Cardiac fibroblast (primary cell): ENCODE measurements around the gene LSG1.

ENCODE experiments used
- DNase-seq, 2 donors: peaks; one replicate each; pipeline versions ENCODE4 v3.0.0 to v3.0.0-alpha.2; 2010; ENCODE audit warnings: low read depth in 2 of 2
- H3K4me3 ChIP-seq, 2 donors: replicated peaks in 1 of 2; 1 replicate in 1 of 2; 2 replicates in 1 of 2; pipeline ENCODE4 v1.5.1; 2011; ENCODE audit warnings: low read depth in 2 of 2, low read length in 2 of 2, mild to moderate bottlenecking in 2 of 2, moderate library complexity in 1 of 2
- TF ChIP-seq, protein P1 (sequence below): IDR thresholded peaks from one replicate; pipeline ENCODE4 v1.5.1; 2011; ENCODE audit warnings: low read depth, mild to moderate bottlenecking, low read length, inconsistent platforms

Gene LSG1

DNA sequence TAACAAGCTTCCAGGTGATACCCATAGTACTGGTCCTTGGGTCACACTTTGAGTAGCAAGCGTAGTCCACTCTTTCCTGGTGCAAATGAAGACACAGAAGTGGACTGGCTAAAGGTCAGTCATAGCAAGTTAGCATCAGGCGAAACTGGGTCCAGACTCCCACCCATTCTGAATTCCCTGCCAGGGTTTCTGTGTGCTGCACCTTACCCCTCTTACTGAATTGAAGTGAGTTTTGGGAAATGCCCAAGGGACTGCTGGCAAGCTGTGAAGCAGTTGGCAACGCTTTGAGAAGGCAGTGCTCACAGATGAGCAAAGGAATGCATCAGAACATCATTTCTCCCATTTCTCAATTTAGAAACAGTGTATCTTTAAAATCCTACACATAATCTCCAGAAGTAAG is 1.8 kb upstream of the LSG1 start:
- H3K4me3 ChIP-seq, result no peak overlapping the region
- DNase-seq, result peak; percentile 15 to 30
- TF ChIP-seq, protein P1, sequence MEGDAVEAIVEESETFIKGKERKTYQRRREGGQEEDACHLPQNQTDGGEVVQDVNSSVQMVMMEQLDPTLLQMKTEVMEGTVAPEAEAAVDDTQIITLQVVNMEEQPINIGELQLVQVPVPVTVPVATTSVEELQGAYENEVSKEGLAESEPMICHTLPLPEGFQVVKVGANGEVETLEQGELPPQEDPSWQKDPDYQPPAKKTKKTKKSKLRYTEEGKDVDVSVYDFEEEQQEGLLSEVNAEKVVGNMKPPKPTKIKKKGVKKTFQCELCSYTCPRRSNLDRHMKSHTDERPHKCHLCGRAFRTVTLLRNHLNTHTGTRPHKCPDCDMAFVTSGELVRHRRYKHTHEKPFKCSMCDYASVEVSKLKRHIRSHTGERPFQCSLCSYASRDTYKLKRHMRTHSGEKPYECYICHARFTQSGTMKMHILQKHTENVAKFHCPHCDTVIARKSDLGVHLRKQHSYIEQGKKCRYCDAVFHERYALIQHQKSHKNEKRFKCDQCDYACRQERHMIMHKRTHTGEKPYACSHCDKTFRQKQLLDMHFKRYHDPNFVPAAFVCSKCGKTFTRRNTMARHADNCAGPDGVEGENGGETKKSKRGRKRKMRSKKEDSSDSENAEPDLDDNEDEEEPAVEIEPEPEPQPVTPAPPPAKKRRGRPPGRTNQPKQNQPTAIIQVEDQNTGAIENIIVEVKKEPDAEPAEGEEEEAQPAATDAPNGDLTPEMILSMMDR, result no peak

DNA sequence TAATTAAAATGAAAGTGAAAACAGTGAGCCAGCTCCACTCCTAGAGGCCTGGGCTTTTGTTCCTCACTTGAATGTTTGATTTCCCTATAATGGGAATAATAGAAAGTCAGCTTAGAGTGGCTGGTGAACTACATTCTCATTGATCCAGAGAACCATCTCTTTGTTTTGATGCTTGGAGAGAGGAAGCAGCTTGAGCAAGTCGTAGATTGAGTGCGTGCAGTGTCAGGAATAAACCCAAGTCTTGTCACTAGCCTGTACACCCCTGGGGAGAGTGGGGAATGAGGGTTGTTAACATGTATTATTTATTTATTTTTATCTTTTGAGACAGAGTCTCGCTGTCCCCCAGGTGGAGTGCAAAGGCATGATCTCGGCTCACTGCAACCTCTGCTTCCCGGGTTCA is 885 bp upstream of the LSG1 start:
- DNase-seq, result peak; percentile 18 to 35
- H3K4me3 ChIP-seq, result peak overlapping the region; percentile 88 to 97
- TF ChIP-seq, protein P1, result no peak

DNA sequence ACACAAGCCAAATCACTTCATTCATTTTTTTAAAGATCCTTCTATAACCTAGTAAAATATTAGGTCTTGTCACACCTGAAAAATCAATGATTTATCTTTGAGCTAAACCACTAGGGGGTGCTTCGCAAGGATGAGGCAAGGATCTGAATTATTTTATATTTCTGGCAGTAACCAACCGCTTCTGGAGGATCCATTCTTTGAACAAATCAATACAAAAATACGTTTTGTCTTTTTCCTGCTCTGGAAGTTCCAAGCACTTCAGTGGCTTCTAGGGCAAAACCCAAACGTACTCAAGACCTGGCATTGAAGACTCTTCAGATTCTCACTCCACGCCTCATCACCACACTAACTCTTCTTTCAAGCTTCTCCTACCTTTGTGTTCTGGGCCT is 486 bp downstream of the LSG1 start:
- peak overlapping the region; percentile 88 to 97 for H3K4me3 ChIP-seq
- TF ChIP-seq, protein P1, result peak; percentile 64
- peak; percentile 54 to 64 for DNase-seq

DNA sequence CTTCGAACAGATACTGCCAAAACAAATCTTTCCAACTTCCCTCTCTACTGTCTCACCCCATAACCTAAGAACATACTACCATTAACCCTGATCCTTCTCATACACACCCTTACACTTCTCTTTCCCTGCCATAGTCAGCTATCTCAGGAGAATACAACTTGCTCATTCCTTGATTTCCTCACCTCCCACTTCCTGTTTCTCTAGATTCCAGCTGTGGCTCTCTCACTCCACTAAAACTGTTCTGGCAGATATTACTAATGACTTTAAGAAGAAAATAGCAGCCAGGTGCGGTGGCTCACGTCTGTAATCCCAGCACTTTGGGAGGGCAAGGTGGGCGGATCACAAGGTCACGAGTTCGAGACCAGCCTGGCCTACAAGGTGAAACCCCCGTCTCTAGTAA is 4.6 kb downstream of the LSG1 start:
- peak; percentile 48 to 63 for DNase-seq
- H3K4me3 ChIP-seq, result no peak overlapping the region
- TF ChIP-seq, protein P1, result no peak

DNA sequence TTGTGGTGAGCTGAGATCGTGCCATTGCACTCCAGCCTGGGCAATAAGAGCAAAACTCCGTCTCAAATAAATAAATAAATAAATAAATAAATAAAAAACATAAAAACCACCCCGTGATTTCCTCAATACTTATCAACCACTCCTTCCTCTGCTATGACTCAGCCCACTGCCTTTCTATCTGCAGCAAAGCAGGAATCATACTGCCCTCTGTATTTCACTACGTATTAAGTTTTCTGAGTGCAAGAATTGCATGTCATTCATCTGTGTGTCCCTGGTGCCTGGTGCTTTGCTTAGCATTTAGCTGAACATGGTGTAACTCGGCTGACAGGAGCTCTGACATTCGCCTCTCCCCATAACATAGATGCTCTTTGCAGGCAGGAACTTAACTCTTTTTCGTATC is 7.1 kb downstream of the LSG1 start:
- TF ChIP-seq, protein P1, result peak; percentile 4
- DNase-seq, result peak; percentile 68 to 84
- no peak overlapping the region for H3K4me3 ChIP-seq

DNA sequence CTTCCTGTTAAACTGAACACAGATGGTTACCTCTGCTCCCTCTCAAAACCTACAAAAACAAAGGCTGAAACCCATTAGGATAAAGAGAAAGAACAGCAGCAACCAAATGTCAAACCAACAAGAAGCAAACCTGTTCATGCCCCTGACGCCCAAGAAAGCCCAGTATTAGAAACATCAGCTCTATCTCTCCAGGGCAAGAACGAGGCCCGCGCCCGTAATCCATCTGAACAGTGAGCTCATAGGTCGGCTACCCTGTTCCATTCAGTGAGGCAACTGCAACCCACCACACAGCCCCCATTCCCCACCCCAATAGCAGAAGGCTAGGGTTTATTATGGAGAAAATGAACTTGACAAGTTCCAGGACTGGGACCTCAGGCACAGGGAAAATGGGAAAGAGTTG is 10.0 kb downstream of the LSG1 start:
- TF ChIP-seq, protein P1, result no peak
- DNase-seq, result no peak
- H3K4me3 ChIP-seq, result no peak overlapping the region

DNA sequence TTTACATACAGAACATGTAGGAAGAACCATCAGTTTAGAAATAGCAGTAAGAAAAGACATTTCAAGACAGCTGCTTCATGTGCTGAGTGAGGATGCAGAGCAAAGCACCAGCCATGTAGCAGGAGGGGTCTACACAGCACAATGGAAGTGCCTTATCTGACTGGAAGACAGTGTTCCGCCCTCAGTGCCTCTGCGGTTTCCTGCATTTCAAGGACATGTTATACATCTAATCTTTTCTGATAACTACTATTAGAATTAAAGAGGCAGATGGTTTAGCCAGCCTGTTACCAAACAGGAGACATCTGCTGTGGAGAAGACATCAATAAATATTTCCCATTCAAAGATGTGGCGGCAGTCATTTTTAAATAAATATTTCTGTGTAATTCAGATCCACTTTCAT is 10.6 kb downstream of the LSG1 start:
- no peak overlapping the region for H3K4me3 ChIP-seq
- TF ChIP-seq, protein P1, result no peak
- DNase-seq, result peak in 1 of 2 donors; percentile 50
